GM12873 (cell line): ENCODE results near the gene TOM1L1.

Source experiments
- TF ChIP-seq, protein P1 (sequence below): IDR thresholded peaks from 2 replicates; pipeline ENCODE4 v1.5.1; 2012; ENCODE audit warnings: low read depth, mild to moderate bottlenecking, moderate library complexity, low read length, control low read depth; ENCODE audit not compliant: insufficient read depth; ENCODE audit errors: missing control alignments

TOM1L1 gene

DNA sequence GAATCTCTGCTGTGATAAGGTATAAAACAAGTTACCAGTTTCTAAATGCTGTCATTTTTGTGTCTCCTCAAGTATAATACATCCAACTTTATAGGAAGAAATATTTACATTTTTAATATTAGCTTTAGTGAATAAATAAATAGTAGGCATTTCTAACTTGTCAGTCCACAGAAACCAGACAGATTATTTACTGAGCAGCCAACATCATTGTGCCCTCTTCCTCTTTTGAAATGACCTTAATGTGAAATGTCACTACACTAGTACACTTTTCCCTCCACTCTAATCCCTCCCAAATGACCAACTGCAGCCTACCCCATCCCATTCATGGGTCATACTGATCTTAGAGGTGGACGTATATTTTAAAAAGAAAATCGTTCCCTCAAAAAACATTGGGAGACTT, 77.1 kb downstream of the TOM1L1 start:
- TF ChIP-seq, protein P1, sequence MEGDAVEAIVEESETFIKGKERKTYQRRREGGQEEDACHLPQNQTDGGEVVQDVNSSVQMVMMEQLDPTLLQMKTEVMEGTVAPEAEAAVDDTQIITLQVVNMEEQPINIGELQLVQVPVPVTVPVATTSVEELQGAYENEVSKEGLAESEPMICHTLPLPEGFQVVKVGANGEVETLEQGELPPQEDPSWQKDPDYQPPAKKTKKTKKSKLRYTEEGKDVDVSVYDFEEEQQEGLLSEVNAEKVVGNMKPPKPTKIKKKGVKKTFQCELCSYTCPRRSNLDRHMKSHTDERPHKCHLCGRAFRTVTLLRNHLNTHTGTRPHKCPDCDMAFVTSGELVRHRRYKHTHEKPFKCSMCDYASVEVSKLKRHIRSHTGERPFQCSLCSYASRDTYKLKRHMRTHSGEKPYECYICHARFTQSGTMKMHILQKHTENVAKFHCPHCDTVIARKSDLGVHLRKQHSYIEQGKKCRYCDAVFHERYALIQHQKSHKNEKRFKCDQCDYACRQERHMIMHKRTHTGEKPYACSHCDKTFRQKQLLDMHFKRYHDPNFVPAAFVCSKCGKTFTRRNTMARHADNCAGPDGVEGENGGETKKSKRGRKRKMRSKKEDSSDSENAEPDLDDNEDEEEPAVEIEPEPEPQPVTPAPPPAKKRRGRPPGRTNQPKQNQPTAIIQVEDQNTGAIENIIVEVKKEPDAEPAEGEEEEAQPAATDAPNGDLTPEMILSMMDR, result no peak

DNA sequence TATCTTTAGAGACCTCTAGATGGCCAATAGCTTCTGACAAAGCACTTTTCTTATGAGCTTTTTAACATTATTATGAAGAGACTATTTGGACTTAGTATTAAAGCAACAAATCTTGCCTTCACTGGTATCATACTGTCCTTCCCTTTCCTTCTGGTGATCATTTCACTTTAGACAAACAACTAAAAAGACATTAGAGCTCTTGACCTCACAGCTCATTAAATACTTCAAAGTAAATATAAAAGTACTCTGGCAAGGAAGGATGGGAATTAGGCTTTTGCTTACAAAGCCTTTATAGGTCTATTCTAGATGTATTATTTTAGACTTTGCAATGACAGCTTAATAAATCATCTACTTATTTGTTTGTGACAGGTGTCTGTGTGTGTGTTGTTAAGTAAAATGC, 79.0 kb downstream of the TOM1L1 start:
- TF ChIP-seq, protein P1, result no peak

DNA sequence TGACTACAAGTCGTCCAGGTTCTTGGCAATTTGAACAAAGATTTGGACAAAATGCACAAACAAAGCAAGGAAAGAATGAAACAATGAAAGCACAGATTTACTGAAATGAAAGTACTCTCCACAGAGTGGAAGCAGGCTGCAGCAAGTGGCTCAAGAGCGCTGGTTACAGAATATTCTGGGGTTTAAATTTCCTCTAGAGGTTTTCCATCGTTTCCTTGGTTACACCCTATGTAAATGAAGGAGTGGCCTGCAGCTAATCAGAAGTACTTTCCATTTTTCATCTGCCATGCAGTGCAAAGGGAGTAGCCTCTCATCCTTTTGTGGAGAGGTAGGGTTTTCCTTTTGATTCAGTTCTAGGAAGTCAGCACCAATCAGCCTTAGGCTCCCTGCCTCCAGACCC, 79.7 kb downstream of the TOM1L1 start:
- TF ChIP-seq, protein P1, result no peak

DNA sequence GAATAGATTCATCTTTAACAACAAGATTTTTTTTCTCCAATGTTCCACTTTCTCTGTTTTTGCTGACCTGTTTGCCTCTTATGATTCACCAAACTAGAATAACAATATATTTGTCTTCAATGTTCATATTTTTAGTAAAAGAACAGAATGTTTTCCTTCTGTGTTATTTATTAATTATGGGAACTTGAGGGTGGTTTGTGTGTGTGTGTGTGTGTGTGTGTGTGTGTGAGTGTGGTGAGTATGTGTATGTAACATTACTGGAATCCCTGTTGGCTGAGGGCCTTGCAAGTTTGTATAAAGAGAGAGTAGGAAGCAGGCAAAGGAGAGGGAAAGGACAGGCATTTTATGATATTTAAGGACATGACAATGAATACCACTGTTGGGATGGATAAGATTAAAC, 81.7 kb downstream of the TOM1L1 start:
- TF ChIP-seq, protein P1, result no peak

DNA sequence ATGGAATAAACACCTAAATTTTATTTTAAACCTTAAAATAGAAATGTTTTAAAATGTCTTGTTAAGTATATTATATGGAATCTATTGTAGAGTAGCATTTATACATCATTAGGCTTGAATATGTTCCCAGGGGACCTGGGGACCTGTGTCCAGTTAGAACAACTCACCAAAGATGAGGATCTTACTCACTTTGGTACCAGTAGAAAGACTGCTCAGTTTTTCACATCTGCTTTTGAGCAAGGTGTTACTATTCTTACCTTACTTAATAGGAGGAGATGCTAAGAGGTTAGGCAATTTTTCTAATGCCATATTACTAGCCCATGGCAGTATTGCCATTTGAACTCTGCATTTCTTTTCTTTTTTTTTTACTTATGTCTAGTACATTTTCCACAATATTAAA, 82.6 kb downstream of the TOM1L1 start:
- TF ChIP-seq, protein P1, result no peak

DNA sequence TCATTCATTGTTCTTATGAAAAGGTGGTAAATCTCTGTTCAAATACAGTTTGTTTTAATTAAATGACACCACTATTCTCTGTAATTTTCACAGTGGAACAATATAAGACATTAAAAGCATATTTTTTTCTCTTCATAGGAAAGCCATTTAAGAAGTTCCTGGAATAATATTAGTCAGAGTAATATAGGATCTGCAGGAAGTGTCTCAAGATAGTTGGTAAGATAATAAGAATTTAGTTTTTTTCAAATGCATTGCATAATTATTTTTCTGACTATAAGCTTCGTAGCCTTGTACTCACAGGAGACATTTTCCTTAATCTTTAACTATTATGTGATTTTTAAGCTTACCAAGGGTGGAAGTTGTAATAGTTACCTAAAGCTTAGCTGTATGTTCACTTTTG, 84.8 kb downstream of the TOM1L1 start:
- TF ChIP-seq, protein P1, result no peak

DNA sequence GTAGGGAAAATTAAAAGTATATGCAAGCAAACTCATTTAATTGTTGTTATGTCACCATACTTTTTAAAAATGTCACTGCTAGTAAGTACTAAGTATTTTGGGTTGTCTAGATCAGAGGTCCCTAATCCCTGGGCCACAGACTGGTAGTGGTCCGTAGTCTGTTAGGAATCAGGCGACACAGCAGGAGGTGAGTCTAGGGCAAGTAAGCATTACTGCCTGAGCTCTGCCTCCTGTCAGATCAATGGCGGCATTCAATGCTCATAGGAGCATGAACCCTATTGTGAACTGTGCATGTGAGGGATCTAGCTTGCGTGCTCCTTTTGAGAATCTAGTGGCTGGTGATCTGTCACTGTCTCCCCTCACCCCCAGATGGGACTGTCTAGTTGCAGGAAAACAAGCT, 89.5 kb downstream of the TOM1L1 start:
- TF ChIP-seq, protein P1, result no peak

DNA sequence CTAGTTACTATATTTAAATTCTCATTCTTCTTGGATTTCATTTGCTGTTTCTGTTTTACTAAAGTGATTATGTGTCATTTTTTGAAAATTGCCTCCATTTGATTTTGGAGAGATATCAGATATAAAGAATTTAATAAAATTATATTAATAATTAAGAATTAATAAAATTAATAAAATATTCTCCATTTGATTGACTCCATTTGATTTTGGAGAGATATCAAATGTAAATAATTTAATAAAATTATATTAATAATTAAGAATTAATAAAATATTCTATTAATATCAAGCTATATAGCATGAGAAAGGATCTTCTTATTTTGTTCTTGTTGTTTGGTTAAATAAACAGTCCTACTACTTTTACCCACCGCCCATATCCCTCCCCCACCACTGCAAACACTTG, 90.9 kb downstream of the TOM1L1 start:
- TF ChIP-seq, protein P1, result no peak
